GM12865 (cell line): Measurements from ENCODE around the gene EID2B.

Experiments used
- DNase-seq: peaks from one replicate; pipeline ENCODE4 v3.0.0; 2010; ENCODE audit warnings: low read depth
- H3K4me3 ChIP-seq: 2 replicates; pipeline ENCODE4 v1.5.1; 2011; ENCODE audit warnings: mild to moderate bottlenecking, low read depth, low read length, control low read depth
- TF ChIP-seq, protein P1 (sequence below): IDR thresholded peaks from 2 replicates; pipeline ENCODE4 v1.5.1; 2011; ENCODE audit warnings: low read length, control low read depth, low read depth, inconsistent platforms; ENCODE audit not compliant: insufficient read depth; ENCODE audit errors: missing control alignments

The EID2B gene

DNA sequence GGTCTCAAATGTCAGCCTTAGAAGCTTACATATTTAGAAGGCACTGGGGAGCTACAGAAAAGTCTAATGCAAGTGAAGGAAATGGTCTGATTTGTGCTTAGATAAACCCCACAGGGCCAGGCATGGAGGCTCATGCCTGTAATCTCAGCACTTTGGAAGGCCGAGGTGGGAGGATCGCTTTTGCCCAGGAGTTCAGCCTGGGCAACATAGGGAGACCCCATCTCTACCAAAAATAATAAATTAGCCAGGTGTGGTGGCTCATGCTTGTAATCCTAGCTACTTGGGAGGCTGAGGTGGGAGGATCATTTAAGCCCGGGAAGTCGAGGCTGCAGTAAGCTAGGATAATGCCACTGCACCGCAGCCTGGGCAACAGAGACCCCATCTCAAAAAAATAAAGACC is 36.6 kb downstream of the EID2B start:
- TF ChIP-seq, protein P1, sequence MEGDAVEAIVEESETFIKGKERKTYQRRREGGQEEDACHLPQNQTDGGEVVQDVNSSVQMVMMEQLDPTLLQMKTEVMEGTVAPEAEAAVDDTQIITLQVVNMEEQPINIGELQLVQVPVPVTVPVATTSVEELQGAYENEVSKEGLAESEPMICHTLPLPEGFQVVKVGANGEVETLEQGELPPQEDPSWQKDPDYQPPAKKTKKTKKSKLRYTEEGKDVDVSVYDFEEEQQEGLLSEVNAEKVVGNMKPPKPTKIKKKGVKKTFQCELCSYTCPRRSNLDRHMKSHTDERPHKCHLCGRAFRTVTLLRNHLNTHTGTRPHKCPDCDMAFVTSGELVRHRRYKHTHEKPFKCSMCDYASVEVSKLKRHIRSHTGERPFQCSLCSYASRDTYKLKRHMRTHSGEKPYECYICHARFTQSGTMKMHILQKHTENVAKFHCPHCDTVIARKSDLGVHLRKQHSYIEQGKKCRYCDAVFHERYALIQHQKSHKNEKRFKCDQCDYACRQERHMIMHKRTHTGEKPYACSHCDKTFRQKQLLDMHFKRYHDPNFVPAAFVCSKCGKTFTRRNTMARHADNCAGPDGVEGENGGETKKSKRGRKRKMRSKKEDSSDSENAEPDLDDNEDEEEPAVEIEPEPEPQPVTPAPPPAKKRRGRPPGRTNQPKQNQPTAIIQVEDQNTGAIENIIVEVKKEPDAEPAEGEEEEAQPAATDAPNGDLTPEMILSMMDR: no peak
- no peak for DNase-seq
- no peak overlapping the region for H3K4me3 ChIP-seq

DNA sequence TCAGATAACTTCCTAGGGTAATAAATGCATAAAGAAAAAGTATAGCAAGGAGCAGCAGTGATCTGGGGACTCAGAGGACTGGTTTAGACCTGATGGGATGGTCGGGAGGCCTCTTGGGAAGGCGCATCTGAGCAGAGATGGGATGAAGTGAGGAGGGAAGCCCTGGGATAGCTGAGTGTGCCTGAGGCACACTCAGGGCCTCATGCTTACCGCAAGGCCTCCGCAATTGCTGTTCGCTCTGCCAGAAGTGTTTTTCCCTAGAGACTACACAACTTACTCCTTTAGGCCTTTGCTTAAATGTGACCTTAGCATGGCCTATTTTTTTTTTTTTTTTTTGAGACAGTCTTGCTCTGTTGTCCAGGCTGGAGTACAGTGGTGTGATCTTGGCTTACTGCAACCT is 38.0 kb downstream of the EID2B start:
- H3K4me3 ChIP-seq: no peak overlapping the region

DNA sequence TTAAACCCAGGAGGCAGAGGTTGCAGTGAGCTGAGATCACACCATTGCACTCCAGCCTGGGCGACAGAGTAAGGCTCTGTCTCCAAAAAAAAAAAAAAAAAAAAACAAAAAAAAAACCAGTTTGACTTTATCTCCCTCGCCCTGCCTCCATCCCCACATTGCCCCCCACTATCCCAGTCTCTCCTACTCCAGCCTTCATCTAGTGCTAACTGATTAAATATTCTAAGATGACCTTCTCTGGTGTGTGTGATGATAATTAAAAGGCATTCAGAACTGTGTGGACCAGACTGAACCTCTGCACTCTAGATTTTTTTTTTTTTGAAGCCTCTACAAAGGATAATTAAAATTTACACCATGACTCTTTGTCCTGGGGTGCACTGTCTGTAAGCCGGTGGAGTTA is 39.9 kb downstream of the EID2B start:
- DNase-seq: no peak
- no peak overlapping the region for H3K4me3 ChIP-seq
- TF ChIP-seq, protein P1: no peak

More for the DNA sequence above, 38.0 kb downstream of the EID2B start:
- TF ChIP-seq, protein P1: no peak
- no peak for DNase-seq

DNA sequence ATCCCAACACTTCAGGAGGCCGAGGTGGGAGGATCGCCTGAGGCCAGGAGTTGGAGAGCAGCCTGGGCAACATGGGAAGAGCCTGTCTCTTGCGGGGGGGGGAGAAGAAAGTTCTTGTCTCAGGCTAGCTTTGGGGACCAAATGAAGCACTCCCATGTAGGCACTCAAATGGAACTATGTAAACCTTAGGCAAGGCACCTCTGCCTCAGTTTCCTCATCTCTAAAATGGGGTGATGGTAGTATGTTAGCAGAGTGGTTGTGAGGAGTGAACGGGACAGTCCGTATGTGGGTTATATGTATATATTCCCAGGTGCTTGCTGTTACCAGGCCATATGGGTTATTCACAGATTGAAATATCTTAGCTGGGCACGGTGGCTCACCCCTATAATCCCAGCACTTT is 40.4 kb downstream of the EID2B start:
- TF ChIP-seq, protein P1: no peak
- H3K4me3 ChIP-seq: no peak overlapping the region
- DNase-seq: no peak

DNA sequence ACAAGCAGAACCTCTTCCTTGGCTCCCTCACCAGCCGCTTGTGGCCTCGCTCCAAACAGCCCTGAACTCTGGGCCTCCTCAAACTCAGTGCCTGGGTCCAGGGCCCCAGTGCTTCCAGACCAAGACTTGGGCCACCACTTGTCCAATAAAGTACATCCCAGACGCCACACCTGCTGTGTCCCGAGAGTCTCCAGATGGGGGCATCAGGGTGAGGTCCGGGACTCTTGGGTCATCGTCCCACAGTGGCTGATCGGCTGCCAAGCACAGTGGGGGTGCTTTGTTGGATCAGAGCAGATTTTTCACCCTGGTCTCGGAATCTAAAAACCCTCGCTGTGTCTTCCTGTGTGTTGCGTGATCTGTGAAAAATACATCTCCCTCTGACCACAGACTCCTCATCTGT is 42.9 kb downstream of the EID2B start:
- DNase-seq: no peak
- TF ChIP-seq, protein P1: no peak
- no peak overlapping the region for H3K4me3 ChIP-seq

DNA sequence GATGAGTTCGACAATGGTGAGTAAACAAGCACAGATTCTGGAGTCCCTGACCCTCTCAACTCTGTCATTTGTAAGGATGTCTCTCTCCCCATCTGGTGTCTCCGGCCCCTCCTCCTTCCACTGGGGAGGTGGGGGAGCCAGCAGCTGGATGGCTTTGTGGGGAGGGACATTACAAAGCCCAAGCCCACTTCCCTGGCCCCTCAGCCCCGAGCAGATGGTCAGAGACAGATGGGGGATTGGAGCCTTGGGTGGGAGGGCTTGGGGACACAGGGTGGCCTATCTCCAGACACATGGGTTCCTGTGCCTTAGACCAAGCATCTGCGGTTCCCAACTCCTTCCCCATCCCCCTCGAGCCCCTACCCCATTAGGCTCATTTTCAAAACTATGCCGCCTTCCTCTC is 49.5 kb downstream of the EID2B start:
- no peak overlapping the region for H3K4me3 ChIP-seq
- no peak for DNase-seq
- TF ChIP-seq, protein P1: no peak

DNA sequence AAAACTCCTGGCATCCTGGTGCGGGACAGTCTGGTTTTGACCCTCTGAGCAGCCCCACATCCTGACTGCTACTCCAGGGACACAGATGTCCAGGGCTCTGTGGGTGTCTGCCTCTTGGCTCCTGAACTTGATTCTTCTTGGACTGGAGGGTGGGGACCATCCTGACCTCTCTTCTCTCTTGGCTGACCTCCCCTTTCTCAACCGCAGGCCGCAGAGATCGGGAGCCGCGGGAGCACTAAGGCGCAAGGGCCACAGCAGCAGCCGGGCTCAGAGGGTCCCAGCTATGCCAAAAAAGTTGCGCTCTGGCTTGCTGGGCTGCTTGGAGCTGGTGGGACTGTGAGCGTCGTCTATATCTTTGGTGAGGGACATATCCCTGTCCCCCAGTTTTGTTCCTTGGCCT is 51.0 kb downstream of the EID2B start:
- TF ChIP-seq, protein P1: no peak
- no peak for DNase-seq
- peak overlapping the region; percentile 71 for H3K4me3 ChIP-seq
